Epithelial cell of prostate (primary cell): ENCODE results near the gene ALDH3A1.

Experiments used
- DNase-seq: peaks from one replicate; pipeline ENCODE4 v3.0.0-alpha.2; 2011; ENCODE audit warnings: low read depth, low spot score
- H3K27ac ChIP-seq: fragments of 450-650 bp; 2 replicates; pipeline ENCODE4 v1.5.1; 2017; ENCODE audit warnings: mild to moderate bottlenecking

Gene ALDH3A1

DNA sequence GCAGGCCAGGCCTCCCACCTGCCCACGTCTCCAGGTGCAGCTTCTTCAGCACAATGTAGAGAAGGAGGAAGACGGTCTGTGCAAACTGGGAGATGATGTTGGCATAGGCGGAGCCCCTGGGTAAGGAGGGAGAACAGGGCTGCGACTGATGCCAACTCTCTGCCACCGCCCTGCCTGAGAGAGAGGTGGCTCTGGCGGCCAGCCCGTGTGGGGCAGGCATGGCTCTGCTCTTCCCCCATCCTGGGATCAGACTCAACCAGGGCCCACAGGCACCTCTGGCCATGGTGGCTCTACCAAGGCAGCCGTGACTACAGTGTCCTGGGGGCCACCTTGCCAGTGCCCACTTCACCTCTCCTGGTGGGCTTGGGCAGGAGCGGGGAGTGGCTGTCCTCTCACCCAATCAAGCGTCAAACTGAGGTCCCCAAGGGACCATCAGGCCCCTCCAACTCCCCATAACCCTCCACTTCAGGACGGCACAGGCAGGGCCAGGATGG lies 40.3 kb downstream of the ALDH3A1 start:
- H3K27ac ChIP-seq = peak overlapping the region; percentile 37
- DNase-seq = no peak

- DNase-seq = peak; percentile 22
- H3K27ac ChIP-seq = peak overlapping the region; percentile 37
These were observed 41.0 kb downstream of the ALDH3A1 start for GRCh38 chr17:19706791-19707727.

DNA sequence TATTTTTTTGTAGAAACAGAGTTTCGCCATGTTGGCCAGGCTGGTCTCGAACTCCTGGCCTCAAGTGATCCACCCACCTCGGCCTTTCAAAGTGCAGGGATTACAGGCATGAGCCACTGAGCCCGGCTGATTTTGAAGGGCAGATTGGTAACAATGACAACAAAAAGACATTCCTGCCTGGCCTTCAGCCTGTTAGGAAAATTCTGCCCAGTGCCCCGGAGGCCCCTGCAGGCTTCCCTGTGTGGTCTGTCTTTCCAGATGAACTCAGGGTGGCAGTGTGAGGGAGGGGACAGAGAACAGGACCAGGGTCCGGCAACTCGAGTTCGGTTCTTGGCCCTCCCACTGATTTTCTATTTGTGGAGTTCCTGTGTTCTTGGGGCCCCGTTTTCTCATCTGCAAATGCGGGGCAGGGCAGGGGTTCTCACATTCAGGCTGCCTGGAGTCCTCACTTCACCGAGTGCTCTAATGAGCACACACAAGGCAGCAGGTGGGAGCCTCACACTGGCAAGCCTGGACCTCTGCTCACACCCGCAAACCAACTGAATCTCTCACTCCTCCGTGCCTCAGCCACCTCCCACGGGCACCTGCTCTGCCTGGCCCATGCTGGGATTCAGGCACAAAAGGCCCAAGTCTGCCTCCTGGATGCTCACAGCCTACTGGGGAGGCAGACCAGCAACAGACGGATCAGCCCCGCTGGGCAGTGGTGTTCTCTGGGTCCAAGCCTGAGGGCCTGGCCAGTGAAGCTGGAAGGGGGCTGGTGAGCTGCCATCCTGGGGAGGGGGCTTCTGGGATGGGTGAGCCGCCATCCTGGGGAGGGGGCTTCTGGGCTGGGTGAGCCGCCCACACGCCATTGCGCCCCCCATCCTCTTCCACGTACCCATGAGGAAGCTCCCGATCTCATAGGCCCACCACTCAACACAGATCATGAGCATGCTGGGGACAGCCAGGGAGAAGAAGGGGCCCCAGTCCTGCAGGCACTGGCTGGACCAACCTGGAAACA lies 42.0 kb downstream of the ALDH3A1 start:
- H3K27ac ChIP-seq = no peak overlapping the region

GRCh38 chr17:19705201-19705600 lies 42.9 kb downstream of the ALDH3A1 start:
- DNase-seq = no peak
- H3K27ac ChIP-seq = no peak overlapping the region

More for the DNA sequence above, 42.0 kb downstream of the ALDH3A1 start:
- no peak for DNase-seq

GRCh38 chr17:19703828-19704613 lies 44.1 kb downstream of the ALDH3A1 start:
- DNase-seq = no peak

DNA sequence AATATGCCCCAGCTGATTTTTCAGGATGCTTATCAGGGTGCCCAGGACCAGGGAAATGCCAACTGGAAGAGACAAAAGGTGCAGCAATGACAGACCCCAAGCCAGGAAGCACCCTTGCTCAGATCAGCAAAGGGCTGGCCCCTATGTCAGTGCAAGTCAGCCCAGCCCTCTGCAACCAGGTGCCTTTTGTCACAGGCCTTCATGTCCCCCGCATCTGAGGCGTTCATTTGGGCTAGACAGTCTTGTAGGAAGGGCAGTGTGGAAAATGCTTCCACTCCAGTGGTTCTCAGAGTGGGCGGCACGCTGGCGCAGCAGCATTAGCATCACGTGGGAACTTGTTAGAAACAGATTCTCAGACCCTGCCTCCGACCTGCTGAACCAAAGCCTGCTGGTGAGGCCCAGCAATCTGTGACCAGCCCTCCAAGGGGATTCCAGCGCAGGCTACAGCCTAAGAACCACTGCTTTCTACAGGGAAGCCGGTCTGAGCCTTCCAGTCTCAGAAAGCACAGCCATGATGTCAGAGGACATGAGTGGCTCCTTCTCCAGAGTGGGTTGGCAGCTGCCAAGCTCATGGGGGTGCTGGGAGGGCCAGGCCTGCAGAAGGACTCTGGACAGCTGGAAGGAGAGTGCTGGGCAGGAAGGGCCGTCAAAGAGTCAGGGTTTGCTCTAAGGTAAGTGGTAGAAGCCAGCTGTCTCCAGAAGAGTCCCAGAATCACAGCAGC lies 44.8 kb downstream of the ALDH3A1 start:
- DNase-seq = no peak
- H3K27ac ChIP-seq = no peak overlapping the region

More at GRCh38 chr17:19703828-19704613, 44.1 kb downstream of the ALDH3A1 start:
- no peak overlapping the region for H3K27ac ChIP-seq

- H3K27ac ChIP-seq = no peak overlapping the region
- no peak for DNase-seq
These were observed 45.9 kb downstream of the ALDH3A1 start for GRCh38 chr17:19702217-19702641.
